Measurements from ENCODE around the gene CLGN.

DNA sequence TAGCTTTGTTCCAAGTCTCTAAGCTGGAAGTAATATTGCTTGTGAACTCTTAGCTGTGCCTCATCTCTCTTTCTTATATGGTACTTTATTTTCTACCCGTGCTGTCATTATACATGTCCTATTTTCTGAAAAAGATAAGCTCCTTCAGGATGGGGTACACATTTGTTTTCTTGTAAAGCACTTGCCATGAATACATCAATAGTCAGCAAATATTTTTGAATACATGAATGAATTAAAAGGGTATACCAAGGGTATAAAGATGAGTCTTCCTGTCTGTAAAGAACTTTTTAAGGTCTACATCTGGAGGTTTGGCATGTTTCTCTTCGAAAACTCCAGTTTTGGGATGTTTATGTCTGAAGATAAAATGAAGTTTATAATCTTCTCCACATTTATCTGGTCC is 27.3 kb downstream of the CLGN start:
- TF ChIP-seq CTCF (IDR thresholded peaks at IDR 0.05) (no peak), POLR2A (IDR thresholded peaks at IDR 0.05) (no peak)

Measured in right lobe of liver (tissue), 4 donors.